GM12801 (cell line): ENCODE measurements around the gene SORCS3.

ENCODE experiments used
- TF ChIP-seq, protein P1 (sequence below): IDR thresholded peaks from one replicate; pipeline ENCODE4 v1.5.1; 2011; ENCODE audit warnings: control low read depth; ENCODE audit not compliant: insufficient read length; ENCODE audit errors: extremely low read depth

Gene SORCS3

DNA sequence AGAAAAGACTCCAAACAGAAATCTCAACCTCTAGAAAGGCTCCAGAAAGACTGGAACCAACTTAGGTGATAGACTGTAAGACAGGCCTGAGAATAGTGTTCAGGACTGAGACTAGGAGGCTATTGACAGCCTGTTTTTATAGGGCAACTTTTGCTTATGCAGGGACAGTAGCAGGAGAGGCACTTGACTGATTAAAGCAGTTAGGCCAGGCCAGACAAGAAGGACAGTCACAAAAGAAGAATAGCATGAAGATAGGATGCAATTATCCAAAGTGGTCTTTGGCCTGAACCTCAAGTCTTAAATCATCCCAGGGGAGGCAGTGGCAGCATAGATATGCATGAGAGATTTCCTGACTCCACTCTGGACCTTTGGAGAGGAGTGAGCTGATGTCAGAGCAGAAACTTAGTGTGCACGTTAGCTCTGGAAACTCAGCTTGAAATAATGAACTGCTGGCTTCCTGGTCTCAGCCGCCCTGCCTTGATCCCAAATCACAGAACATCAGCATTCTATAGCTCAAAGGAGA, 290.6 kb downstream of the SORCS3 start:
- TF ChIP-seq, protein P1, sequence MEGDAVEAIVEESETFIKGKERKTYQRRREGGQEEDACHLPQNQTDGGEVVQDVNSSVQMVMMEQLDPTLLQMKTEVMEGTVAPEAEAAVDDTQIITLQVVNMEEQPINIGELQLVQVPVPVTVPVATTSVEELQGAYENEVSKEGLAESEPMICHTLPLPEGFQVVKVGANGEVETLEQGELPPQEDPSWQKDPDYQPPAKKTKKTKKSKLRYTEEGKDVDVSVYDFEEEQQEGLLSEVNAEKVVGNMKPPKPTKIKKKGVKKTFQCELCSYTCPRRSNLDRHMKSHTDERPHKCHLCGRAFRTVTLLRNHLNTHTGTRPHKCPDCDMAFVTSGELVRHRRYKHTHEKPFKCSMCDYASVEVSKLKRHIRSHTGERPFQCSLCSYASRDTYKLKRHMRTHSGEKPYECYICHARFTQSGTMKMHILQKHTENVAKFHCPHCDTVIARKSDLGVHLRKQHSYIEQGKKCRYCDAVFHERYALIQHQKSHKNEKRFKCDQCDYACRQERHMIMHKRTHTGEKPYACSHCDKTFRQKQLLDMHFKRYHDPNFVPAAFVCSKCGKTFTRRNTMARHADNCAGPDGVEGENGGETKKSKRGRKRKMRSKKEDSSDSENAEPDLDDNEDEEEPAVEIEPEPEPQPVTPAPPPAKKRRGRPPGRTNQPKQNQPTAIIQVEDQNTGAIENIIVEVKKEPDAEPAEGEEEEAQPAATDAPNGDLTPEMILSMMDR: no peak

GRCh38 chr10:104935656-104936055, 294.6 kb downstream of the SORCS3 start:
- TF ChIP-seq, protein P1: no peak

DNA sequence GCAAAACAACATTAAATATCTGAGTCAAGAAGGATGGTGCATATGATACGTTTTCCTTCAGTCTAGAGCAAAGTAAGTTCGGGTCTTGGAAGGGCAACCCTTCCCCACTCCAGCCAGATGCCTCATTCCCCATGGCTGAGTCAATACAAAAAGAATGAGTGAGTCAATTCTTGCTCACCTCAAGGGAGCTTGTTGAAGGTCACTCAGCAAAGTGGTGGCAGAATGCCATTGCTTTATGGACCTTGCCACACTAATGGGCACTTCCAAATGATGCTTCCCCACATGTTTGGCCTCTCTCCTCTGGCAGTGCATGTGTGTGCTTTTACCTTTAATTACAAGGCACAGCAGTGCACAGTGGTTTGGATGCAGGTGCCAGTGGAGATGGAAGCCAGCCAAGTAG, 296.5 kb downstream of the SORCS3 start:
- TF ChIP-seq, protein P1: no peak

DNA sequence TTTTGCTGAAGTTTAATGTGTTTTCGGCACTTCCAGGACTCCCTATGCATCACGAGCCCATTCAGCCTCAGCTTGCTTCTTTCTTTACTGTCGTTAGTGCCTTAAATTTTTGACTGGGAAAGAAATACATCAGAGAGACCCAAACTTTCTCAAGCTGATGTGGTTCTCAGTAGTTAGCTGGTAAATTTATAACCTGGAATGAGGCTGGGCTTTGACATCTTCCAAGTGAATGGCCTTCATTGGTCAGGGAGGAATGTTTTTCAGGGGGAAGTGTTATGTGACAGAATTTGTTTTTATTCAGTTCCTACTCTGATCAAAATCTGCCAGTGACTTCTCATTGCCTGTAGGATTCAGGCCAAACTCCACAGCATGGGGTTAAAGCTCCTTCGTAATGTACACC, 296.9 kb downstream of the SORCS3 start:
- TF ChIP-seq, protein P1: no peak

- TF ChIP-seq, protein P1: no peak
Observed at GRCh38 chr10:104941662-104942061, 300.6 kb downstream of the SORCS3 start.

DNA sequence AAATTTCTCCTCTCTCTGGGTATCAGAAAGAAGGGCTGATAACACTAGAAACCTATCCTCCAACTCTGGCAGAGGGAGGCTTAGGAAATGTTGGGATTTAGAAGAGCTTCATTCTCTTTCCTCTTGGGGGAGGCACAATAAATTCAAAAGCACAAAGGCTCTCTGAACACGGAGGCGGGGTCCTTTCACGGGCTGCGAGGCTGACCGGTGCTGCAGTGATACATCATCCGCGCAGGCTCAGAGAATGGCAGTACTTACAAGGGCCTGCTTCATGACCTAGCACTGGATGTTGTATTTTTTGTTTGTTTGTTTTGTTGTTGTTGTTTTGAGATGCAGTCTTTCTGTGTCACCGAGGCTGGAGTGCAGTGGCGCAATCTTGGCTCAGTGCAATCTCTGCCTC, 306.2 kb downstream of the SORCS3 start:
- TF ChIP-seq, protein P1: no peak

- TF ChIP-seq, protein P1: no peak
Observed at GRCh38 chr10:104957178-104957841, 316.2 kb downstream of the SORCS3 start.
